Measurements from ENCODE around the gene ZCRB1.
"Not testable (repeated sequence)": the region's sequence is repeated elsewhere in the genome, so short reads cannot be mapped to it uniquely, and the experiment has no call there.

ZCRB1 gene

GRCh38 chr12:42350021-42350407 is 24.1 kb upstream of the ZCRB1 start:
- DNase-seq; H3K4me2 ChIP-seq (ENCODE audit: low read length); H3K56ac ChIP-seq (ENCODE audit: low read length); H4K5ac ChIP-seq (ENCODE audit: low read length); H4K8ac ChIP-seq (ENCODE audit: low read depth, low read length); H3K4me1 ChIP-seq (ENCODE audit: control insufficient read depth, low read depth, low read length); H3K4me3 ChIP-seq (ENCODE audit: low read length); H3K79me2 ChIP-seq (ENCODE audit: control insufficient read depth, insufficient read depth, low read length); H3K4ac ChIP-seq (ENCODE audit: low read depth, low read length); H3K23ac ChIP-seq (ENCODE audit: low read length); H3K27ac ChIP-seq (ENCODE audit: low read depth, low read length); H2AK5ac ChIP-seq (ENCODE audit: low read length); H2BK5ac ChIP-seq (ENCODE audit: low read length); H3K18ac ChIP-seq (ENCODE audit: low read length); H3K36me3 ChIP-seq (ENCODE audit: control insufficient read depth, insufficient read depth, low read length); H3K79me1 ChIP-seq (ENCODE audit: low read length); H3K9ac ChIP-seq (ENCODE audit: low read length); H2BK120ac ChIP-seq (ENCODE audit: low read depth, low read length); H3K27me3 ChIP-seq (ENCODE audit: insufficient read depth, low read length, poor library complexity); H2BK15ac ChIP-seq (replicated peaks; ENCODE audit: low read depth): not testable (repeated sequence)
- no CpG with 5 or more reads among the region's 34 CpGs for WGBS (ENCODE audit: extremely low coverage, insufficient coverage, low lambda C conversion rate)

- WGBS (ENCODE audit: extremely low coverage, insufficient coverage, low lambda C conversion rate), result no CpG with 5 or more reads among the region's 16 CpGs
- not testable (repeated sequence) for DNase-seq
These were observed 23.5 kb upstream of the ZCRB1 start for GRCh38 chr12:42349119-42350020.

GRCh38 chr12:42346403-42347002 is 20.6 kb upstream of the ZCRB1 start:
- Histone ChIP-seq H3K27me3 (ENCODE audit: insufficient read depth, low read length, poor library complexity) (no peaks in the 10 kb centered on the region), H4K8ac (ENCODE audit: low read depth, low read length) (no peak overlapping the region), H4K5ac (ENCODE audit: low read length) (no peak overlapping the region), H3K36me3 (ENCODE audit: control insufficient read depth, insufficient read depth, low read length) (no peaks in the 10 kb centered on the region), H3K4ac (ENCODE audit: low read depth, low read length) (no peak overlapping the region), H2BK15ac (replicated peaks; ENCODE audit: low read depth) (no peak overlapping the region), H3K27ac (ENCODE audit: low read depth, low read length) (no peak overlapping the region), H3K23ac (ENCODE audit: low read length) (no peak overlapping the region), H3K9ac (ENCODE audit: low read length) (no peak overlapping the region), H3K56ac (ENCODE audit: low read length) (no peak overlapping the region), H2AK5ac (ENCODE audit: low read length) (no peak overlapping the region), H3K4me1 (ENCODE audit: control insufficient read depth, low read depth, low read length) (no peaks in the 10 kb centered on the region), H3K18ac (ENCODE audit: low read length) (no peak overlapping the region), H3K79me1 (ENCODE audit: low read length) (peaks cover 4% of the 10 kb centered on the region), H3K4me2 (ENCODE audit: low read length) (no peak overlapping the region), H2BK120ac (ENCODE audit: low read depth, low read length) (no peak overlapping the region), H3K79me2 (ENCODE audit: control insufficient read depth, insufficient read depth, low read length) (peaks cover 3% of the 10 kb centered on the region), H3K4me3 (ENCODE audit: low read length) (no peak overlapping the region), H2BK5ac (ENCODE audit: low read length) (no peak overlapping the region)
- DNase-seq, result no peak
- WGBS (ENCODE audit: extremely low coverage, insufficient coverage, low lambda C conversion rate), result no CpG with 5 or more reads among the region's 1 CpG

More at GRCh38 chr12:42349119-42350020, 23.5 kb upstream of the ZCRB1 start:
- H3K4me3 ChIP-seq (ENCODE audit: low read length); H4K8ac ChIP-seq (ENCODE audit: low read depth, low read length); H3K18ac ChIP-seq (ENCODE audit: low read length); H2BK15ac ChIP-seq (replicated peaks; ENCODE audit: low read depth); H3K4me2 ChIP-seq (ENCODE audit: low read length); H3K36me3 ChIP-seq (ENCODE audit: control insufficient read depth, insufficient read depth, low read length); H4K5ac ChIP-seq (ENCODE audit: low read length); H3K23ac ChIP-seq (ENCODE audit: low read length); H3K79me1 ChIP-seq (ENCODE audit: low read length); H3K4ac ChIP-seq (ENCODE audit: low read depth, low read length); H3K79me2 ChIP-seq (ENCODE audit: control insufficient read depth, insufficient read depth, low read length); H3K9ac ChIP-seq (ENCODE audit: low read length); H2AK5ac ChIP-seq (ENCODE audit: low read length); H2BK120ac ChIP-seq (ENCODE audit: low read depth, low read length); H2BK5ac ChIP-seq (ENCODE audit: low read length); H3K4me1 ChIP-seq (ENCODE audit: control insufficient read depth, low read depth, low read length); H3K27me3 ChIP-seq (ENCODE audit: insufficient read depth, low read length, poor library complexity); H3K27ac ChIP-seq (ENCODE audit: low read depth, low read length); H3K56ac ChIP-seq (ENCODE audit: low read length): not testable (repeated sequence)

GRCh38 chr12:42343721-42344120 is 17.8 kb upstream of the ZCRB1 start:
- Histone ChIP-seq H3K9ac (ENCODE audit: low read length) (no peak overlapping the region), H4K5ac (ENCODE audit: low read length) (no peak overlapping the region)

DNA sequence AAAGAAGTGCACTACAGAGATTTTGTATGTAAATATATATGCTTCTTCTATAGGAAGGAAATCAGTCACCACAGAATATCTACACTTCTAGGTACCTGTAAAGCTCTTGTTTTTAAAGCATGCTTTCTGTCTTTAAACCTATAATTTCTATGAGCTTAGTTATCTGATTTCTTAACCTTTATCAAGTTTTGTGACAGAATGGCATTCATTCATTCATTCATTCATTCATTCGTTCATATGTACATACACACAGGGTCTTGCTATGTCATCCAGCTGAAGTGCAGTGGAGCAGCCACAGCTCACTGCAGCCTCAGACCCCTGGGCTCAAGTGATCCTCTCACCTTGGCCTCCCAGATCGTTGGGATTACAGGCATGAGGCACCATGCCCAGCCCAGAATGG is 16.1 kb upstream of the ZCRB1 start:
- Histone ChIP-seq H3K79me1 (ENCODE audit: low read length) (peaks cover 7% of the 10 kb centered on the region), H3K18ac (ENCODE audit: low read length) (no peak overlapping the region), H2BK15ac (replicated peaks; ENCODE audit: low read depth) (no peak overlapping the region), H2BK5ac (ENCODE audit: low read length) (no peak overlapping the region), H3K4me2 (ENCODE audit: low read length) (no peak overlapping the region), H4K8ac (ENCODE audit: low read depth, low read length) (no peak overlapping the region), H4K5ac (ENCODE audit: low read length) (no peak overlapping the region), H3K4me3 (ENCODE audit: low read length) (no peak overlapping the region), H3K23ac (ENCODE audit: low read length) (no peak overlapping the region), H3K27me3 (ENCODE audit: insufficient read depth, low read length, poor library complexity) (no peaks in the 10 kb centered on the region), H3K9ac (ENCODE audit: low read length) (no peak overlapping the region), H3K56ac (ENCODE audit: low read length) (no peak overlapping the region), H3K36me3 (ENCODE audit: control insufficient read depth, insufficient read depth, low read length) (no peaks in the 10 kb centered on the region), H2BK120ac (ENCODE audit: low read depth, low read length) (no peak overlapping the region), H3K4ac (ENCODE audit: low read depth, low read length) (no peak overlapping the region), H3K27ac (ENCODE audit: low read depth, low read length) (no peak overlapping the region), H3K79me2 (ENCODE audit: control insufficient read depth, insufficient read depth, low read length) (peaks cover 9% of the 10 kb centered on the region), H3K4me1 (ENCODE audit: control insufficient read depth, low read depth, low read length) (no peaks in the 10 kb centered on the region), H2AK5ac (ENCODE audit: low read length) (no peak overlapping the region)
- WGBS (ENCODE audit: extremely low coverage, insufficient coverage, low lambda C conversion rate), result no CpG with 5 or more reads among the region's 2 CpGs
- DNase-seq, result no peak

More at GRCh38 chr12:42343721-42344120, 17.8 kb upstream of the ZCRB1 start:
- Histone ChIP-seq H3K27ac (ENCODE audit: low read depth, low read length) (no peak overlapping the region), H3K56ac (ENCODE audit: low read length) (no peak overlapping the region), H2AK5ac (ENCODE audit: low read length) (no peak overlapping the region), H3K79me2 (ENCODE audit: control insufficient read depth, insufficient read depth, low read length) (peaks cover 6% of the 10 kb centered on the region), H3K18ac (ENCODE audit: low read length) (no peak overlapping the region), H3K4me2 (ENCODE audit: low read length) (no peak overlapping the region), H4K8ac (ENCODE audit: low read depth, low read length) (no peak overlapping the region), H3K23ac (ENCODE audit: low read length) (no peak overlapping the region), H3K4me1 (ENCODE audit: control insufficient read depth, low read depth, low read length) (no peaks in the 10 kb centered on the region), H3K4me3 (ENCODE audit: low read length) (no peak overlapping the region), H2BK15ac (replicated peaks; ENCODE audit: low read depth) (no peak overlapping the region), H3K4ac (ENCODE audit: low read depth, low read length) (no peak overlapping the region), H3K79me1 (ENCODE audit: low read length) (peaks cover 4% of the 10 kb centered on the region), H2BK120ac (ENCODE audit: low read depth, low read length) (no peak overlapping the region), H3K36me3 (ENCODE audit: control insufficient read depth, insufficient read depth, low read length) (no peaks in the 10 kb centered on the region), H2BK5ac (ENCODE audit: low read length) (no peak overlapping the region), H3K27me3 (ENCODE audit: insufficient read depth, low read length, poor library complexity) (no peaks in the 10 kb centered on the region)
- WGBS (ENCODE audit: extremely low coverage, insufficient coverage, low lambda C conversion rate), result no CpG with 5 or more reads among the region's 3 CpGs
- DNase-seq, result no peak

Data from mesendoderm (in vitro differentiated cells).